IMR-90 (cell line): Measurements from ENCODE around the gene PABPC1L.

ENCODE experiments used
- BHLHE40 ChIP-seq: fragments of 150-350 bp; IDR thresholded peaks from 2 replicates; pipeline ENCODE4 v1.6.1; 2016; ENCODE audit warnings: mild to moderate bottlenecking, low read depth, low read length
- CEBPB ChIP-seq: IDR thresholded peaks from 2 replicates; pipeline ENCODE4 v1.6.1; 2012; ENCODE audit warnings: low read depth, low read length, improper control_type of control experiment
- CHD1 ChIP-seq: IDR thresholded peaks from 2 replicates; pipeline ENCODE4 v1.6.1; 2012; ENCODE audit warnings: low read depth, low read length, improper control_type of control experiment
- FOS ChIP-seq: fragments of 150-350 bp; IDR thresholded peaks from 2 replicates; pipeline ENCODE4 v1.6.1; 2016; ENCODE audit warnings: low read depth, low read length
- MAZ ChIP-seq: IDR thresholded peaks from 2 replicates; pipeline ENCODE4 v1.6.1; 2012; ENCODE audit warnings: low read depth, mild to moderate bottlenecking, low read length, improper control_type of control experiment, moderate library complexity, borderline replicate concordance
- MXI1 ChIP-seq: IDR thresholded peaks from 2 replicates; pipeline ENCODE4 v1.6.1; 2012; ENCODE audit warnings: low read depth, mild to moderate bottlenecking, low read length, moderate library complexity, borderline replicate concordance
- POLR2A ChIP-seq: IDR thresholded peaks from 2 replicates; pipeline ENCODE4 v1.6.1; 2012; ENCODE audit warnings: mild to moderate bottlenecking, low read depth, low read length
- RAD21 ChIP-seq: IDR thresholded peaks from 2 replicates; pipeline ENCODE4 v1.6.1; 2012; ENCODE audit warnings: low read length, improper control_type of control experiment
- RFX5 ChIP-seq: IDR thresholded peaks from 2 replicates; pipeline ENCODE4 v1.8.0; 2012; ENCODE audit warnings: low read depth, mild to moderate bottlenecking, low read length, moderate library complexity
- SMC3 ChIP-seq: fragments of 150-350 bp; IDR thresholded peaks from 2 replicates; pipeline ENCODE4 v1.6.1; 2016; ENCODE audit warnings: low read depth, mild to moderate bottlenecking, antibody characterized with exemption, low read length, moderate library complexity
- TF ChIP-seq, protein P1 (sequence below): conservative IDR thresholded peaks from 2 replicates; pipeline ENCODE4 v1.5.1; 2012; ENCODE audit warnings: mild to moderate bottlenecking, low read depth, low read length, improper control_type of control experiment
- TF ChIP-seq, protein P2 (sequence below): fragments of 150-350 bp; IDR thresholded peaks from 2 replicates; pipeline ENCODE4 v1.6.1; 2017; ENCODE audit warnings: mild to moderate bottlenecking, antibody characterized with exemption, low read length, low read depth

DNA sequence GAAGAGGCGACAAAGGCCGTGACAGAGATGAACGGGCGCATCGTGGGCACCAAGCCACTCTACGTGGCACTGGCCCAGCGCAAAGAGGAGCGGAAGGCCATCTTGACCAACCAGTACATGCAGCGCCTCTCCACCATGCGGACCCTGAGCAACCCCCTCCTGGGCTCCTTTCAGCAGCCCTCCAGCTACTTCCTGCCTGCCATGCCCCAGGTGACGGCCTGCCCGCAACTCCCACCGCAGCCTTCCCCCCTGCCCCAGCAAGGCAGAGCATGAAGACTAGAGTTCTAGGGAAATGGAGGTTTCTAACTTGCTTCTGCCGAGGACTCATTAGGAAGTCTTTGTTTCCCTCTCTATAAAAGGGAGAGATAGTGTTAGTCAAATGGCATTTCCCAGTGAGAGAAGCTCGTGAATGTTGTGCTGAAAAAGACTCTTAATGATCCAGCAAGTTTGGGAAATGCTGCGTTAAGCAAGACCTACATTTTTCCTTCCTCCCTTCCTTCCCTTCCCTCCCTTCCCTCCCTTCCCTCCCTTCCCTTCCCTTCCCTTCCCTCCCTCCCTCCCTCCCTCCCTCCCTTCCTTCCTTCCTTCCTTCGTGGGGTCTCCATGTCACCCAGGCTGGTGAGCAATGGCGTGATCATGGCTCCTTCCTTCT is 20.8 kb downstream of the PABPC1L start:
- TF ChIP-seq, protein P1, sequence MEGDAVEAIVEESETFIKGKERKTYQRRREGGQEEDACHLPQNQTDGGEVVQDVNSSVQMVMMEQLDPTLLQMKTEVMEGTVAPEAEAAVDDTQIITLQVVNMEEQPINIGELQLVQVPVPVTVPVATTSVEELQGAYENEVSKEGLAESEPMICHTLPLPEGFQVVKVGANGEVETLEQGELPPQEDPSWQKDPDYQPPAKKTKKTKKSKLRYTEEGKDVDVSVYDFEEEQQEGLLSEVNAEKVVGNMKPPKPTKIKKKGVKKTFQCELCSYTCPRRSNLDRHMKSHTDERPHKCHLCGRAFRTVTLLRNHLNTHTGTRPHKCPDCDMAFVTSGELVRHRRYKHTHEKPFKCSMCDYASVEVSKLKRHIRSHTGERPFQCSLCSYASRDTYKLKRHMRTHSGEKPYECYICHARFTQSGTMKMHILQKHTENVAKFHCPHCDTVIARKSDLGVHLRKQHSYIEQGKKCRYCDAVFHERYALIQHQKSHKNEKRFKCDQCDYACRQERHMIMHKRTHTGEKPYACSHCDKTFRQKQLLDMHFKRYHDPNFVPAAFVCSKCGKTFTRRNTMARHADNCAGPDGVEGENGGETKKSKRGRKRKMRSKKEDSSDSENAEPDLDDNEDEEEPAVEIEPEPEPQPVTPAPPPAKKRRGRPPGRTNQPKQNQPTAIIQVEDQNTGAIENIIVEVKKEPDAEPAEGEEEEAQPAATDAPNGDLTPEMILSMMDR = no peak
- no peak for TF ChIP-seq POLR2A
- no peak for TF ChIP-seq RAD21
- TF ChIP-seq BHLHE40 = no peak
- no peak for TF ChIP-seq CHD1
- TF ChIP-seq SMC3 = no peak
- TF ChIP-seq, protein P2, sequence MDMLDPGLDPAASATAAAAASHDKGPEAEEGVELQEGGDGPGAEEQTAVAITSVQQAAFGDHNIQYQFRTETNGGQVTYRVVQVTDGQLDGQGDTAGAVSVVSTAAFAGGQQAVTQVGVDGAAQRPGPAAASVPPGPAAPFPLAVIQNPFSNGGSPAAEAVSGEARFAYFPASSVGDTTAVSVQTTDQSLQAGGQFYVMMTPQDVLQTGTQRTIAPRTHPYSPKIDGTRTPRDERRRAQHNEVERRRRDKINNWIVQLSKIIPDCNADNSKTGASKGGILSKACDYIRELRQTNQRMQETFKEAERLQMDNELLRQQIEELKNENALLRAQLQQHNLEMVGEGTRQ = no peak
- TF ChIP-seq CEBPB = no peak
- TF ChIP-seq MXI1 = no peak
- TF ChIP-seq MAZ = no peak
- no peak for TF ChIP-seq RFX5
- TF ChIP-seq FOS = no peak
